GM04504 (cell line): ENCODE measurements around the gene STARD5.
A peak's percentile ranks its signal among the peaks of the same experiment; 100 is the strongest.

ENCODE experiments used
- DNase-seq: peaks from one replicate; pipeline ENCODE4 v3.0.0-alpha.2; 2012; ENCODE audit warnings: low read depth

Gene STARD5

DNA sequence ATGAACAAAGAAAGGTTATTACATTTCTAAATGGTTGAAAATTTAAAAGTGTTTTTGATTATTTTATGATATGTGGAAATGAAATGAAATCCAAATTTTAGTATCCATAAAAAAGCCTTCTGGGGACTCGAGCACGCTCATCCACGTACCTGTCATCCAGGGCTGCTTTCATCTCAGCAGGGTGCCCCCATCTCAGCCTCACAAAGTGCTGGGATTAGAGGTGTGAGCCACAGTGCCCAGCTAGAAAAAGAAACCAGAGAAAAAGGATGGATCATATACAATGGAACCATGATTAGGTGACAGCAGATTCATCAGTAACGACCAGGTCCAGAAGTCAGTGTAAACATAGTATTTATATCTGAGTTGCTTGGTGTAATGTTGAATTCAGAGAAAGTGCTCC lies 49.7 kb downstream of the STARD5 start:
- DNase-seq = no peak

DNA sequence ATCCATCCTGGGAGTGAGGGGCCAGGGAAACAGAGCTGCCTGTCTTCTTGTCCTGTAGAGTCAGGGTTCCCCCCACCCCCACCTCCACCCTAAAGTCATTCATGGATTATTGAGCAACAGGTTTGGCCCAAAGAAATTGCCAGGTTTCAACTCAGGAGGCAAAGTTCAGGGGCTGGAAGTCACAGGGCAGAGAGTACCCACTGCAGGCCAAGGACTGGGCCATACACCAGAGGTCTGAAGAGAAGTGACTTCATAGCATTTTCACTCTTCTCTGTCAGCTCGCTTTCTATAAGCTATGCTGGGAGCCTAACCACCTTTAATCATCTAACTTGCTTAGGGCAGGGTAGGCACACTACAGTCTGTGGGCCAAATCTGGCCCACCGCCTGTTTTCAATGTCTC lies 50.1 kb downstream of the STARD5 start:
- DNase-seq = no peak

DNA sequence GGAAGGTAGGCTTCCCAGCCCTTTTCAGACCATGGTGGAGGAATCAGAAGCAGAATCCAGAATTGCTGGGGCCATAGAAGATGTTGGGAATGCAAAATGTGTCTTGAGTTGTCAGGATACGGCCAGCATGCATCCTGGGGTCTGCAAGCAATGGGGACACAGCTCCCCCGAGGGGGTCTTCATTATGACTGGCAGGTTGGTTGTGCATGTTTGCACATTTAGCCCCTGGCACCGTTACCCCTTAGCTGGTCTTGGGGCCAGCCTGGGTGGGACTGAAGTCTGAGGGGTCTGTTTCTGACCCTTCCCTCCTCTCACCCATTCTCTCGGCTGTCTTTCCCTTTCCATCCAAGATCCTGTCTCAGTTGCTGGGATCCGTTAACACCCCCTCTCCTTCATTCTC lies 50.7 kb downstream of the STARD5 start:
- DNase-seq = no peak

DNA sequence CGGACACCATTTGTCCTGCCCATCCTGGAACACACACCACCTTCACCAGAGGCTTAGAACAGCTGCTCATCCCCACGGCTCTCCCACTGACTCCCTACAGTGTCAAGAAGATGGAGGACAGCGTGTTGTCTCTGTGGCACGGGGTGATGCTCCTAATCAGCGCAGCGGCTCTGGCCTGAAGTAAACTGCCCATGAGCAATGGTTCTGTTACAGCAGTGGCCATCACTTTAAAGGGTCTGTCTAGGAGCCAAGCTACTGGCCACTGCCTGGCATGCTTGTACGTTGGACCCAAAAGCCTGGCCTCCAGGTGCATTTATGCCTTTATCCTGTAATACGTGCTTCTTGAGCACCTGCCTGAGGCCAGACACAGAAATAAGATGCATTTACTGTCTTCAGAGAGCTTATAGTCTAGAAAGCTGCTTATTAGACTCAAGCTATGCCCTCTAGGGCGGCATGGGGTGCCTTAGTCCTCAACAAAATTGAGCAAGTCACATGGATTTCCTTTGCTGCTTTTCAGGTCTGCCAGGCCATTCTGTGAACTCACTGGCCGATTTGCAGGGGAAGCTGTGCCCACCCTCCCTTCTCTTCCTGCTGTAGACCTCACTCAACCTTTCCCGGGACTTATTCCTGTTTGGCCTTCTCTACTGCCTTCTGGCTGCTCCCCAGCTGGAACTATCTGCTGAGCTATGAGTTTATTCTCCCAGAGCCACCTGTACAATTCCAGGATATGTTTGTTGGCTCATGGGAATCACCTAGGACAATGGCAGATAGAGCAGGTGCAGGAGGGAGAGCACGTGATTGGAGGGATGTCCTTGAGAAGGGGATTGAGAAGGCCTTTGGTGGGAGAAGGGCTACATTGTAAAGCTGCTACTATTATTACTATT lies 51.9 kb downstream of the STARD5 start:
- DNase-seq = no peak

DNA sequence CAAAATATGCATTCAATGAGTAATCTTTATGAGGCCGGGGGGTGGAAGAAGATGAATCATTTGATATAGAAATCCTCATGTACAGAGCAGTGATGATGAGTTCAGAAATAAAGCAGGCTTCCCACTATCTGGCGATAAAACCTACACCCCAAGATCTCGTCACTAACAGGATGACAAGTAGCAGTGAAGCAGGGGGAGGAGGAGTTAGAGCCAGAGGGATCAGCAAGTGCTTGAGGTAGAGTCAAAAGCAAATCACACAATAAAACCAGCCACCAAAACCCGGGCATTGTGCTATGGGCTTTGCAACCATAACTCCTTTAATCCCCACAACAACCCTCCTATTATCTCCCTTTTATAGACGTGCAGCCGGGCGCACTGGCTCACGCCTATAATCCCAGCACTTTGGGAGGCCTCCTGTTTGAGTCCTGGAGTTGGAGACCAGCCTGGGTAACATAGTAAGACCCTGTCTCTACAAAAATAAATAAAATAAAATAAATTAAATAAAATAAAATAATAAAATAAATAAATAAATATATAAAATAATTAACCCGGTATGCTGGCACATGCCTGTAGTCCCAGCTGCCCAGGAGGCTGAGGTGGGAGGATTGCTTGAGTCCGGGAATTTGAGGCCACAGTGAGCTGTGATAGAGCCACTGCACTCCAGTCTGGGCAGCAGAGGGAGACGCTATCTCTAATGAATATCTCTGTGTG lies 53.0 kb downstream of the STARD5 start:
- no peak for DNase-seq

DNA sequence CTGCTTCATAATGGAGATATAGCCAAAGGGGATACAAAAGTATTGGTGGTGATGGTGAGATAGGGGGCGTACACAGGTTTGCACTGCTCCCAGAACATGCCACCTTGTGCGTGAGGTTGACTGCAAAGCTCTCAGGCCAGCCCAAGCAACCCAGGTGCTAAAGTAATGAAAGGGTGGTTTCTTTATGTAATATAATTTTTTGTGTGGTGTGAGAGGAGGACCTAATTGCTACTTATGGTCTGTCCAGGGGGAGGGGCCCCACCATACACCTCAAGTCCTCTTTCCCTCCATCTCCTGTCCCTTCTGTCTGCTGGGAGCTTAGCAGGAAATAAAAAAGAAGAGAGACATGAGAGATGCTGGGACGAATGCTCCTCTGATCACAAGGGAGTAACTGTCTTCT lies 53.8 kb downstream of the STARD5 start:
- no peak for DNase-seq

DNA sequence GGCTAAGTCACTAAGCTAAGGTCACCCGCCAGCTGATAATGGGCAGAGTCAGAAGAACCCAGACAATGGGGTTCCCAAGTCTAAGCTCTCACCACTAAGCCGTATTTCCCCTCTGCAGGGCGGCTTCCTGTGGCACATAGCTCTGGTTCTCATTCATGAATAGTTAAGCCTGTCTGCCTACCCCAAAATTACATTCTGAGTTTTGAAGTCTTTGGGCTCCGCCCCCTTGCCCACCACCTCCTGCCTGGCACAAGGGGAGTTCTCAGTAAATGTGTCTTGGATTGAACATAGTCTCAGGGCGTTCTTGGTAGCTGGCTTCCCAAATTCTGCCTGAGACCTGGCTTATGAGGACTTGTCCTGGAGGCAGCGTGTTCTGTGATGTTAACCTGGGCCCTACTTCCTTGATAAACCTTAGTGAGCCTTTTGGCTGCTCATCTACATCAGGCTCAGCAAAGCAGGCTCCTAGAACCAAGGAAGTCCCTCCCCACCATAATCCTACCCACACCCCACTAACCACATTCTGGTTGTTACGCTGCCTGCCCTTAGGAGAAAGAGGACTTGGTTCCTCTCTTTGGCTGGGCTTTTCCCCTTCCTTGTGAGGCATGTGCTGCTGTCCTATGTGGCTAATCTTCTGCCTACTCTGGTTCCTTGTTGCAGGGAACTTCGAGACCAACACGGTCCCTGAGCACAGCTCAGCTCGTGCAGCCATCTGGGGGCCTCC lies 54.9 kb downstream of the STARD5 start:
- no peak for DNase-seq

DNA sequence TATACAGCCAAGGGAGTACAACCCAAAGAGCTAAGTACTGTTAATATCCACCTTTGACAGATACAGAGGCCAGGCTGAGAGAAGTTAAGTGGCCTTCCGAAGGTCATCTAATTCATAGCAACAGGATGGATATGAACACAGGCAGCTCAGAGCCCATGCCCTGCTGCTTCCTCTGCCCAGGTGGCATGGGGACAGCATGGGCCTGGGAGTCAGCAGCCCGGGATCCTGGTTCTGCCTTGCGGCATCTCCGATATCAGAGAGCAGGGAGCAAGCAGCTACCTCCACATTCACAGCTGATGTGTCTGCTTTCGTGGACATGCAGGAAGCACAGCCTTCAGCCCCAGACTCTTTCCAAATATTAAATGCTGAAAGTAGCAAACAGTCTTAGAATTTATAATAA lies 55.6 kb downstream of the STARD5 start:
- DNase-seq = no peak

DNA sequence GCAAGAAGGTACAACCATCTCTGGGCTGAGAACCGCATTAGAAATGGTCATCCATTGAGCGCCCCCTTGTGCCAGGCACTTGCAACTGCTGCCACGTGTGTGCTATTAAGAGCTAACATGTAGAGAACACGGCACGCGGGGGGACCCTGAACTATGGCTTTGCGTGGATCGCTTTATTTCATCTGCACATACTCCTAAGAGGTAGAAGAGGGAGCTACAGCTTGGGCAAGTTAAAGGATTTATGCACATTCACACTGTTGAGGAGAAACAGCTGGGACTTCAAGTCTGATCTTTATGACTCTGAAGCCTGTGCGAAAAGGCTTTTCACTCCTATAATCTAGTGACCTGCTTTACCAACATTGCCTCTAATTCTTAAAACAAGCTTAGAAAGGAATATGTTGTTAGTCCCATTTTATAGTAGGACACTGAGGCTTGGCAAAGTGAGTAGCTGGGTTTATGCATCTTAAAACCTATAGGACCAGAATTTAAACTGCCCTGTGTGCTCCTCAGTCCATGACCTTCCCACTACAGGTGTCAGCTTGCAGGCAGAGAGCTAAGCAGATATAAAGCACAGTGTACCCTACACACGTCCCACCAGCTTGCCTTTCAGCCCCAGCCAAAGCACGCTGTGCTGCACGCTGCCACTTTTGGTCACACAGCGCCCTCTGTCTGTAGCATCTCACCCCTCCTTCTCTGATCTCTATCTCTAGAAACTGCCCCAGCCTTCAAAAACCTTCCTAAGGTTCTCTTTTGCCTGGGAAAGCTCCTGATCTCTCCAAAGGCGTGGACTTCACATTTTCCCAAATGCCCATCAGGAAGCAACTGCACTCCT lies 57.8 kb downstream of the STARD5 start:
- peak; percentile 55 for DNase-seq

DNA sequence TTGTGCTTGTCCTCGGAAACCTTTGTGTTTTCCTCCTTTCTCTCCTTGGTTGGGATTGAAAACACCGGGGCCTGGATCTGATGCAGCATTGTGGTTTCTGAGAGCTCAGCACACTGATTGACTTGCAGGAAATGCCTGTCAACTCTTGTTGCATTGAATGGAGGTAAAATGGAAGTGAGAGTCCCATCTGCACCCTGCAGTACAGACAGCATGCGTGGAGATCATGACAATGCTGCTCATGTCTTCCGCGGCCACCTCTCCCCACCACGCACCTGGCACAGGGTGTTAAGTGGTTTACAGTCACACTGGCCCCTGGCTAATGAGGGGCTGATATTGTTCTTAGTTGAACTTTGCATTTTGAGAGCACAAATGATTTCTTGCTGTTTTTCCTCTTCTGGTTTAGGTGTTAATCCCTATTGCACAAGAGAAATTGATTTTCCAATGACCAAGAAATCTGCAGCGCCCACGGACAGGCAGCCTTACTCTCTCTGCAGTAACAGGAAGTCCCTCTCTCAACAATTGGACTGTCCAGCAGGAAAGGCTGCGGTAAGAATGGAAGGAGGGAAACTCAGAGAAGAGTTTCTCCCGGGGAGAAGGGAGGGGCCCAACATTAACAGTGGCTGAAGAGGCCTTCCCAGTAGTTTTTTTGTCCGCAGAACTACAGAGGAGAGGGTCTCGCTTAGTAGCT lies 58.5 kb downstream of the STARD5 start:
- no peak for DNase-seq

DNA sequence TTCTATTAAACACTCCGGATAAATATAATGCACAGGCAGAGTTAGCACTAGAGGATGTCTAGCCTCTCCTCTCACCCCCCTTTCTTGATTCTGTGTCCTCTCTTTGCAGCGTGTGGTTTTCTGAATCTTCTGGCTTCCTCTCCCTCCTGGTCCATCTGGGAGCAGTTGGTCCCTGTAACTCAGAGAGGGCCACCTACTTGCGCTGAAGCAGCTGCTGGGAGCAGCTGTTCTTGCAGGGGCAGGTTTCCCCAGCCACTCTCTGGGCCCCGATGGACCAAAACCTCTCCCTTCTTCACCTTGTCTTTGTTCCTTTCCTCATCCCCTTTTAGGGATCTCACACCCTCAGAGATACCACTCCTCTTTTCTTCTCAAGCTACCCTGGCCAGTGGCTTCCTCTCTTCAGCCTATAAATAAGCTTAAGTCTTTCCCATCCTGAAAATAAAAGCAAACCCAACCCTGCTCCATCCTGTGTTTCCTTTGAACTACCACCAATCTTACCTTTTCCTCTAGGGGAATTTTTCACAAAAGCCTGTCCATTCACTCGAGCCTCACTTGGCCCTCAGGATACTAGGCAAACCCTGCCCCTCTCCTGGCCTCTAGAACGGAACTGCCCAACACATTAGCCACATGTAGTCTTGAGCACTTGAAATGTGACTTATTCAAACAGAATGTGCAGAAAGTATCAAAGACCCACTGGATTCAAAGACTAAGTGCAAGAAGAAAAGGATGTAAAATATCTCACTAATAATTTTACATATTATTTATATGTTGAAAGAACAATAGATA lies 59.7 kb downstream of the STARD5 start:
- DNase-seq = no peak

DNA sequence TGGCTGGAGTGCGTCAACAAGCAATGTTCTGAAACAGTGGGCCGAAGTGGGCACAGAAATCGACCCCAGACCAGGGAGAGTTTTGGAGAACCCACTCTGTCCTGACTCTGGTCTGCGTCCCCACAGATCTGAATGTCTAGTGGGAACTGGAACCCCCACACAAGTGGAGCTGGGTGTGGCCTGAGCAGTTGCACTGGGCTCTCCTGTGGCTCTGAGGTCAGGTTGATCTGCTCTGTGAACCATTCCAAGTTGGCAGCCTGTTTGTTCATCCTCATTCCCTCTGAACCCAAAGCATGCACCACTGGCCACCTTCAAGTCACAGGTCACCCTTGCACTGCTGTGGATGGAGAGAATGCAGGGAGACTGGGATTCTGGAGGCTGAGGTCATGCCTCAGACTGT lies 60.5 kb downstream of the STARD5 start:
- no peak for DNase-seq

DNA sequence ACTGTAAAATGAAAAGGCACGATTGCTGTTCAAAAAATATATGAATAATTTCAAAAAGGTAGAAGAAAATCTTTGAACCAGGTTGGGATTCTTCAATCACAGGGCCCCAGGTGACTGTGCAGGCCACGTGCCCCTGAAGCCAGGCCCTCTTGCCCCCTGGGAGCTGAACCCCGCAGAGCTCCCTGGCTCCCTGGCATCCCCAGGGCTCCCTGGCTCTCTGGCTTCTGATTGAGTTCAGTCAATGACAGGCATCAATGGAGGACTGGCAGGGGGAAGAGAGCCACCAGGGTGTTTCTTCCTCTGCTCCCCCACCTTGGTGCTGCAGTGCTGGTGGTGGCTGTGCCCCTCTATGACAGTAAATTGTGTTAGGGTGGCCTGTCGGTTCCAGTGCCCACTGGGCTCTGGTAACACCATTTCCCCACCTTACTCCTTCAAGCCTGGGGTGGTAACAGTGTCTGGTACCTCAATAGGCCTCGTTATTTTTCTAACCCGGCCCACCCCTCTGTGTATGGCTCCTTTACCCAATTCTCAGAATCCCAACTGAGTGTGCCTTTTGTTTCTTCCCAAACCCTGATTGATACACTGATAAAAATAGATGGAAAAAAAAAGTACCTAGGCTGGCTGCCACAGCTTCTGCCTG lies 62.6 kb downstream of the STARD5 start:
- DNase-seq = no peak

DNA sequence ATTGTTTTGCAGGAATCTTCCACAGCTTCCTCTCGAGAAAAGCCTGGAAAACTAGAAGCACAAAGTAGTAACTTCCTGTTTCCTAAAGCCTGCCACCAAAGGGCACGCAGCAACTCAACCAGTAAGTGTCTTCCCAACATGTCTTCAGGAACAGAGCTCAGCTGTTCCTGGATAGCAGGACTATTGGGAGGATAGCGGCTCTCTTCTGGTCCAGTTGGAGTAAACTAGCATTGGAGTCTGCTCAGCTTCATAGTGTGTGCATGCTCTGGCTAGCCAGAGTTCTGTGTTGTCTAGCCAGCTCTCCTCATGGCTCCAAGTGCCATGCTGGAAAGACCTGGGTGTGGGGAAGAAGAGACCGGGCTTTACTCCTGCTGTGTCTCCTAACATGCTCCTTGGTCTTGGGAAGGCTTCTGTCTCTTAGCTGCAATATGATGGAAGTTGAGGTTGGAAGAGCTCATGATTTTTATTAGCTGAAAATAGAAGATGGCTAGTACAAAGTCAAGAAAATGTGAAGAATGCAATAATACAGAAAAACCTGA lies 64.1 kb downstream of the STARD5 start:
- no peak for DNase-seq
